ENCODE data around the gene SMYD3.

DNA sequence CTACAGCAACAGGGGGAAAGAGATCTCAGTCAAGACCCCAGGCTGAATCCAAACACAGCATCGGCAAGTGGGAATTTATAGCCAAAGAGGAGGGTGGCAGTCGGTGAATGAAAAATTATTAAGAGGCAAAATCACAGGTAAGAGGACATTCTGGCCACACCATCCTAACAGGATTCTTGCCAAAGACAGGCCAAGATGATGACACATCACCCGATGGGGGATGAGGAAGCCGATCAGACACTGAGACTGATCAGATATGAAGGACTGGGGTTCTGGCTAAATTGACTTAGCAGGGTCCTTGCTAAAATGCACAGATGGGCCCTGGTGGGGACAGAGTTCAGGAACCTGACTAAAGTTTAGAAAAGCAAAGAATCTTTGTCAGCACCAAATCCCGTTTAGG lies 402.2 kb downstream of the SMYD3 start:
- TF ChIP-seq, protein P1, sequence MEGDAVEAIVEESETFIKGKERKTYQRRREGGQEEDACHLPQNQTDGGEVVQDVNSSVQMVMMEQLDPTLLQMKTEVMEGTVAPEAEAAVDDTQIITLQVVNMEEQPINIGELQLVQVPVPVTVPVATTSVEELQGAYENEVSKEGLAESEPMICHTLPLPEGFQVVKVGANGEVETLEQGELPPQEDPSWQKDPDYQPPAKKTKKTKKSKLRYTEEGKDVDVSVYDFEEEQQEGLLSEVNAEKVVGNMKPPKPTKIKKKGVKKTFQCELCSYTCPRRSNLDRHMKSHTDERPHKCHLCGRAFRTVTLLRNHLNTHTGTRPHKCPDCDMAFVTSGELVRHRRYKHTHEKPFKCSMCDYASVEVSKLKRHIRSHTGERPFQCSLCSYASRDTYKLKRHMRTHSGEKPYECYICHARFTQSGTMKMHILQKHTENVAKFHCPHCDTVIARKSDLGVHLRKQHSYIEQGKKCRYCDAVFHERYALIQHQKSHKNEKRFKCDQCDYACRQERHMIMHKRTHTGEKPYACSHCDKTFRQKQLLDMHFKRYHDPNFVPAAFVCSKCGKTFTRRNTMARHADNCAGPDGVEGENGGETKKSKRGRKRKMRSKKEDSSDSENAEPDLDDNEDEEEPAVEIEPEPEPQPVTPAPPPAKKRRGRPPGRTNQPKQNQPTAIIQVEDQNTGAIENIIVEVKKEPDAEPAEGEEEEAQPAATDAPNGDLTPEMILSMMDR (conservative IDR thresholded peaks at IDR 0.05; ENCODE audit: low read length), result no peak
- no peak for TF ChIP-seq EZH2phosphoT487 (IDR thresholded peaks at IDR 0.05; ENCODE audit: borderline replicate concordance)

Data from Loucy (cell line).